ENCODE measurements around the gene SRI. TPM values are rescaled to one million over a fixed set of nuclear protein-coding genes. Genes with fewer than 3 reads are reported as not detected.
"Not testable (repeated sequence)": the region's sequence is repeated elsewhere in the genome, so short reads cannot be mapped to it uniquely, and the experiment has no call there.

The SRI gene
- total RNA-seq, 1 donor = 77.1 TPM

GRCh38 chr7:88267421-88267820 lies 47.6 kb upstream of the SRI start:
- Histone ChIP-seq H3K4me2 (ENCODE audit: insufficient read depth, low read length) (no peak overlapping the region), H3K79me2 (ENCODE audit: insufficient read depth, low read length) (no peaks in the 10 kb centered on the region), H3K4me3 (ENCODE audit: insufficient read depth, low read length) (no peak overlapping the region), H2AFZ (ENCODE audit: low read length) (no peak overlapping the region), H3K9me3 (ENCODE audit: low read depth, low read length) (no peaks in the 10 kb centered on the region), H3K27ac (ENCODE audit: low read depth, low read length) (no peak overlapping the region), H3K4me1 (ENCODE audit: insufficient read depth, low read length) (no peaks in the 10 kb centered on the region), H3K27me3 (ENCODE audit: insufficient read depth, low read length) (no peaks in the 10 kb centered on the region), H3K36me3 (ENCODE audit: insufficient read depth, low read length) (no peaks in the 10 kb centered on the region), H4K20me1 (ENCODE audit: insufficient read depth, low read length) (no peaks in the 10 kb centered on the region)
- TF ChIP-seq CTCF (IDR thresholded peaks at IDR 0.05; ENCODE audit: extremely low read depth, low read depth, low read length) = no peak
- no peak for DNase-seq (ENCODE audit: insufficient read length, low spot score, missing footprints)

GRCh38 chr7:88264987-88265386 lies 45.1 kb upstream of the SRI start:
- not testable (repeated sequence) for H3K27ac ChIP-seq (ENCODE audit: low read depth, low read length); H3K27me3 ChIP-seq (ENCODE audit: insufficient read depth, low read length); H4K20me1 ChIP-seq (ENCODE audit: insufficient read depth, low read length); H3K4me1 ChIP-seq (ENCODE audit: insufficient read depth, low read length); H3K4me2 ChIP-seq (ENCODE audit: insufficient read depth, low read length); H3K36me3 ChIP-seq (ENCODE audit: insufficient read depth, low read length); H3K79me2 ChIP-seq (ENCODE audit: insufficient read depth, low read length); H3K9me3 ChIP-seq (ENCODE audit: low read depth, low read length); H2AFZ ChIP-seq (ENCODE audit: low read length); H3K4me3 ChIP-seq (ENCODE audit: insufficient read depth, low read length); DNase-seq (ENCODE audit: insufficient read length, low spot score, missing footprints)

- no peaks in the 10 kb centered on the region for H3K27me3 ChIP-seq (ENCODE audit: insufficient read depth, low read length)
- H3K4me3 ChIP-seq (ENCODE audit: insufficient read depth, low read length) = no peak overlapping the region
- no peaks in the 10 kb centered on the region for H3K9me3 ChIP-seq (ENCODE audit: low read depth, low read length)
- H3K4me2 ChIP-seq (ENCODE audit: insufficient read depth, low read length) = no peak overlapping the region
- H2AFZ ChIP-seq (ENCODE audit: low read length) = no peak overlapping the region
- H3K27ac ChIP-seq (ENCODE audit: low read depth, low read length) = no peak overlapping the region
- no peak for DNase-seq (ENCODE audit: insufficient read length, low spot score, missing footprints)
- H4K20me1 ChIP-seq (ENCODE audit: insufficient read depth, low read length) = no peaks in the 10 kb centered on the region
- no peaks in the 10 kb centered on the region for H3K4me1 ChIP-seq (ENCODE audit: insufficient read depth, low read length)
- H3K36me3 ChIP-seq (ENCODE audit: insufficient read depth, low read length) = no peaks in the 10 kb centered on the region
- no peak for TF ChIP-seq CTCF (IDR thresholded peaks at IDR 0.05; ENCODE audit: extremely low read depth, low read depth, low read length)
- H3K79me2 ChIP-seq (ENCODE audit: insufficient read depth, low read length) = no peaks in the 10 kb centered on the region
These were observed 42.7 kb upstream of the SRI start for GRCh38 chr7:88262562-88262961.

GRCh38 chr7:88260719-88261118 lies 40.9 kb upstream of the SRI start:
- DNase-seq (ENCODE audit: insufficient read length, low spot score, missing footprints) = no peak
- Histone ChIP-seq H3K4me3 (ENCODE audit: insufficient read depth, low read length) (no peak overlapping the region), H3K9me3 (ENCODE audit: low read depth, low read length) (no peaks in the 10 kb centered on the region), H3K36me3 (ENCODE audit: insufficient read depth, low read length) (no peaks in the 10 kb centered on the region), H3K27me3 (ENCODE audit: insufficient read depth, low read length) (no peaks in the 10 kb centered on the region), H2AFZ (ENCODE audit: low read length) (no peak overlapping the region), H3K4me2 (ENCODE audit: insufficient read depth, low read length) (no peak overlapping the region), H3K4me1 (ENCODE audit: insufficient read depth, low read length) (no peaks in the 10 kb centered on the region), H3K79me2 (ENCODE audit: insufficient read depth, low read length) (no peaks in the 10 kb centered on the region), H3K27ac (ENCODE audit: low read depth, low read length) (no peak overlapping the region), H4K20me1 (ENCODE audit: insufficient read depth, low read length) (no peaks in the 10 kb centered on the region)
- no peak for TF ChIP-seq CTCF (IDR thresholded peaks at IDR 0.05; ENCODE audit: extremely low read depth, low read depth, low read length)
